ENCODE measurements around the gene ATG101. TPM values are rescaled to one million over a fixed set of nuclear protein-coding genes. Genes with fewer than 3 reads are reported as not detected.
"Not testable (repeated sequence)": the region's sequence is repeated elsewhere in the genome, so short reads cannot be mapped to it uniquely, and the experiment has no call there.

Gene ATG101
- total and polyA plus RNA-seq, 4 experiments from 2014 or later = 22.2 to 27.1 (median 25.7) TPM

- ChIA-PET CTCF (ENCODE audit: partially characterized antibody) (interaction anchor here (2.5 kb wide), 1 partner anchor 65 kb away, joined by 13 read pairs; no protein-coding TSS in a partner anchor), POLR2A (ENCODE audit: partially characterized antibody) (no interaction called here)
- H3K27ac Mint-ChIP-seq = no peak overlapping the region
Measured at GRCh38 chr12:52090291-52090690, 20.5 kb downstream of the ATG101 start.

GRCh38 chr12:52091061-52091460 is 21.3 kb downstream of the ATG101 start:
- no peak overlapping the region for H3K27ac Mint-ChIP-seq
- no peaks in the 10 kb centered on the region for H3K36me3 Mint-ChIP-seq
- H3K4me1 Mint-ChIP-seq = no peaks in the 10 kb centered on the region
- no peak for DNase-seq
- H3K4me3 Mint-ChIP-seq = no peak overlapping the region
- H3K9me3 Mint-ChIP-seq = no peaks in the 10 kb centered on the region
- intact Hi-C loops (cut with micrococcal nuclease) = no loop called here
- Histone ChIP-seq H3K9me3 (ENCODE audit: control insufficient read depth in 1 of 2, low read length in 2 of 2) (no peaks in the 10 kb centered on the region), H3K4me1 (ENCODE audit: insufficient read depth, low read length) (no peaks in the 10 kb centered on the region), H3K27me3 (ENCODE audit: insufficient read depth, low read length) (peaks cover 6% of the 10 kb centered on the region), H3K36me3 (ENCODE audit: insufficient read depth, low read length) (no peaks in the 10 kb centered on the region), H3K27ac (ENCODE audit: low read depth, low read length) (no peak overlapping the region), H3K4me3 (ENCODE audit: low read length in 2 of 2) (no peak overlapping the region)
- ChIA-PET POLR2A (ENCODE audit: partially characterized antibody) (no interaction called here), CTCF (ENCODE audit: partially characterized antibody) (interaction anchor here (0.8 to 2.5 kb wide), 4 partner anchors 9 to 66 kb away, joined by 3 to 13 read pairs (median 3); partner anchors contain the start of gene ATG101)
- peaks cover 42 to 49% of the 10 kb centered on the region in 2 donors for H3K27me3 Mint-ChIP-seq

More at GRCh38 chr12:52090291-52090690, 20.5 kb downstream of the ATG101 start:
- H3K27me3 Mint-ChIP-seq = peaks cover 36 to 45% of the 10 kb centered on the region in 2 donors
- Histone ChIP-seq H3K4me1 (ENCODE audit: insufficient read depth, low read length) (no peaks in the 10 kb centered on the region), H3K27me3 (ENCODE audit: insufficient read depth, low read length) (peaks cover 6% of the 10 kb centered on the region), H3K4me3 (ENCODE audit: low read length in 2 of 2) (no peak overlapping the region), H3K9me3 (ENCODE audit: control insufficient read depth in 1 of 2, low read length in 2 of 2) (no peaks in the 10 kb centered on the region), H3K27ac (ENCODE audit: low read depth, low read length) (no peak overlapping the region), H3K36me3 (ENCODE audit: insufficient read depth, low read length) (no peaks in the 10 kb centered on the region)
- H3K36me3 Mint-ChIP-seq = no peaks in the 10 kb centered on the region
- no peak for DNase-seq
- H3K4me1 Mint-ChIP-seq = no peaks in the 10 kb centered on the region
- no peaks in the 10 kb centered on the region for H3K9me3 Mint-ChIP-seq
- H3K4me3 Mint-ChIP-seq = no peak overlapping the region
- intact Hi-C loops (cut with micrococcal nuclease) = no loop called here

- ChIA-PET POLR2A (ENCODE audit: partially characterized antibody) (no interaction called here), CTCF (ENCODE audit: partially characterized antibody) (interaction anchor here (1.4 to 2.5 kb wide), 2 partner anchors 22 to 67 kb away, joined by 3 to 13 read pairs; partner anchors contain the start of gene ATG101)
- no peaks in the 10 kb centered on the region for H3K4me1 Mint-ChIP-seq
- H3K4me1 ChIP-seq (ENCODE audit: insufficient read depth, low read length) = no peaks in the 10 kb centered on the region
- H3K27me3 ChIP-seq (ENCODE audit: insufficient read depth, low read length) = peaks cover 6% of the 10 kb centered on the region
- intact Hi-C loops (cut with micrococcal nuclease) = no loop called here
- H3K36me3 ChIP-seq (ENCODE audit: insufficient read depth, low read length) = no peaks in the 10 kb centered on the region
- H3K27ac Mint-ChIP-seq = no peak overlapping the region
- no peaks in the 10 kb centered on the region for H3K9me3 ChIP-seq (ENCODE audit: control insufficient read depth in 1 of 2, low read length in 2 of 2)
- no peaks in the 10 kb centered on the region for H3K9me3 Mint-ChIP-seq
- no peak overlapping the region for H3K4me3 ChIP-seq (ENCODE audit: low read length in 2 of 2)
- no peak overlapping the region for H3K27ac ChIP-seq (ENCODE audit: low read depth, low read length)
- no peak for DNase-seq
- H3K4me3 Mint-ChIP-seq = no peak overlapping the region
- no peaks in the 10 kb centered on the region for H3K36me3 Mint-ChIP-seq
- H3K27me3 Mint-ChIP-seq = peaks cover 43 to 50% of the 10 kb centered on the region in 2 donors
Measured at GRCh38 chr12:52091869-52092268, 22.1 kb downstream of the ATG101 start.

- no peak overlapping the region for H3K4me3 ChIP-seq (ENCODE audit: low read length in 2 of 2)
- no peak overlapping the region for H3K27ac ChIP-seq (ENCODE audit: low read depth, low read length)
- ChIA-PET CTCF (ENCODE audit: partially characterized antibody) (interaction anchor here (1.4 to 2.7 kb wide), 2 partner anchors 9 to 68 kb away, joined by 4 to 12 read pairs; no protein-coding TSS in a partner anchor), POLR2A (ENCODE audit: partially characterized antibody) (no interaction called here)
- intact Hi-C loops (cut with micrococcal nuclease) = no loop called here
- no peak overlapping the region for H3K27ac Mint-ChIP-seq
- H3K4me1 Mint-ChIP-seq = no peaks in the 10 kb centered on the region
- no peaks in the 10 kb centered on the region for H3K36me3 Mint-ChIP-seq
- no peaks in the 10 kb centered on the region for H3K9me3 Mint-ChIP-seq
- H3K36me3 ChIP-seq (ENCODE audit: insufficient read depth, low read length) = no peaks in the 10 kb centered on the region
- H3K27me3 Mint-ChIP-seq = peaks cover 42 to 54% of the 10 kb centered on the region in 2 donors
- no peak overlapping the region for H3K4me3 Mint-ChIP-seq
- peaks cover 6% of the 10 kb centered on the region for H3K27me3 ChIP-seq (ENCODE audit: insufficient read depth, low read length)
- no peak for DNase-seq
- H3K9me3 ChIP-seq (ENCODE audit: control insufficient read depth in 1 of 2, low read length in 2 of 2) = no peaks in the 10 kb centered on the region
- no peaks in the 10 kb centered on the region for H3K4me1 ChIP-seq (ENCODE audit: insufficient read depth, low read length)
Measured at GRCh38 chr12:52093346-52093745, 23.6 kb downstream of the ATG101 start.

- ChIA-PET POLR2A (ENCODE audit: partially characterized antibody) (no interaction called here), CTCF (ENCODE audit: partially characterized antibody) (no interaction called here)
- intact Hi-C loops (cut with micrococcal nuclease) = no loop called here
- H3K4me3 Mint-ChIP-seq = no peak overlapping the region
- peak overlapping the region in 1 of 7 donors; percentile 11 for H3K27ac Mint-ChIP-seq
- H3K36me3 Mint-ChIP-seq = no peaks in the 10 kb centered on the region
- H3K27me3 ChIP-seq (ENCODE audit: insufficient read depth, low read length) = peaks cover 8% of the 10 kb centered on the region
- no peaks in the 10 kb centered on the region for H3K9me3 Mint-ChIP-seq
- peaks cover 41 to 52% of the 10 kb centered on the region in 2 donors for H3K27me3 Mint-ChIP-seq
- DNase-seq = no peak
- no peaks in the 10 kb centered on the region for H3K4me1 Mint-ChIP-seq
- H3K27ac ChIP-seq (ENCODE audit: low read depth, low read length) = no peak overlapping the region
- H3K4me3 ChIP-seq (ENCODE audit: low read length in 2 of 2) = no peak overlapping the region
- no peaks in the 10 kb centered on the region for H3K4me1 ChIP-seq (ENCODE audit: insufficient read depth, low read length)
- H3K36me3 ChIP-seq (ENCODE audit: insufficient read depth, low read length) = no peaks in the 10 kb centered on the region
- no peaks in the 10 kb centered on the region for H3K9me3 ChIP-seq (ENCODE audit: control insufficient read depth in 1 of 2, low read length in 2 of 2)
Measured at GRCh38 chr12:52096332-52097044, 26.7 kb downstream of the ATG101 start.

- POLR2A ChIA-PET (ENCODE audit: partially characterized antibody) = no interaction called here
- Histone ChIP-seq H3K4me1 (ENCODE audit: insufficient read depth, low read length) (no peaks in the 10 kb centered on the region), H3K36me3 (ENCODE audit: insufficient read depth, low read length) (no peaks in the 10 kb centered on the region), H3K27me3 (ENCODE audit: insufficient read depth, low read length) (peaks cover 8% of the 10 kb centered on the region), H3K27ac (ENCODE audit: low read depth, low read length) (no peak overlapping the region), H3K4me3 (ENCODE audit: low read length in 2 of 2) (no peak overlapping the region), H3K9me3 (ENCODE audit: control insufficient read depth in 1 of 2, low read length in 2 of 2) (no peaks in the 10 kb centered on the region)
- no peak for DNase-seq
- Mint-ChIP-seq H3K4me3 (no peak overlapping the region), H3K4me1 (no peaks in the 10 kb centered on the region), H3K9me3 (no peaks in the 10 kb centered on the region), H3K27ac (peak overlapping the region in 1 of 7 donors; percentile 11), H3K27me3 (peaks cover 42 to 53% of the 10 kb centered on the region in 2 donors), H3K36me3 (no peaks in the 10 kb centered on the region)
- intact Hi-C loops (cut with micrococcal nuclease) = no loop called here
- CTCF ChIA-PET (ENCODE audit: partially characterized antibody) = no interaction called here
Measured at GRCh38 chr12:52097045-52097666, 27.4 kb downstream of the ATG101 start.

GRCh38 chr12:52104431-52105089 is 34.8 kb downstream of the ATG101 start:
- H3K27ac Mint-ChIP-seq; H3K36me3 ChIP-seq (ENCODE audit: insufficient read depth, low read length); H3K4me3 Mint-ChIP-seq; H3K4me1 ChIP-seq (ENCODE audit: insufficient read depth, low read length); H3K27ac ChIP-seq (ENCODE audit: low read depth, low read length); POLR2A ChIA-PET (ENCODE audit: partially characterized antibody); H3K9me3 Mint-ChIP-seq; DNase-seq; H3K9me3 ChIP-seq (ENCODE audit: control insufficient read depth in 1 of 2, low read length in 2 of 2); H3K36me3 Mint-ChIP-seq; H3K4me3 ChIP-seq (ENCODE audit: low read length in 2 of 2); H3K27me3 ChIP-seq (ENCODE audit: insufficient read depth, low read length); H3K4me1 Mint-ChIP-seq; intact Hi-C loops (cut with micrococcal nuclease): not testable (repeated sequence)
- peaks cover 45 to 50% of the 10 kb centered on the region in 2 donors for H3K27me3 Mint-ChIP-seq
- CTCF ChIA-PET (ENCODE audit: partially characterized antibody) = interaction anchor here (1.7 kb wide), 1 partner anchor 12 kb away, joined by 5 read pairs; no protein-coding TSS in a partner anchor

All from CD4-positive, alpha-beta memory T cell (primary cell).